BJ (cell line): ENCODE data around the gene PCSK7. TPM values are rescaled to one million over a fixed set of nuclear protein-coding genes. Genes with fewer than 3 reads are reported as not detected.

Source experiments
- CTCF ChIA-PET: fragments of 350-600 bp; formaldehyde crosslinking; extraction: SDS; loops from one replicate; lab custom pipeline; 2021; ENCODE audit warnings: antibody characterized with exemption, inconsistent platforms; lab: Yijun Ruan, JAX
- POLR2A ChIA-PET: fragments of 300-600 bp; sonication (Branson Sonifier 250); formaldehyde crosslinking; extraction: SDS; loops from one replicate; lab custom pipeline; 2021; ENCODE audit warnings: antibody characterized with exemption; lab: Charles Lee
- DNase-seq: peaks from one replicate; pipeline ENCODE4 v3.0.0-alpha.2; 2011; ENCODE audit warnings: low read depth
- H3K27me3 ChIP-seq: 2 replicates; pipeline ENCODE4 v1.6.0; 2011; ENCODE audit warnings: low read length; ENCODE audit not compliant: control insufficient read depth, insufficient read depth
- H3K36me3 ChIP-seq: 2 replicates; pipeline ENCODE4 v1.5.1; 2011; ENCODE audit warnings: low read length; ENCODE audit not compliant: control insufficient read depth, insufficient read depth
- H3K4me3 ChIP-seq: 2 replicates; pipeline ENCODE4 v1.5.1; 2011; ENCODE audit warnings: low read depth, mild to moderate bottlenecking, control low read depth, low read length
- polyA plus RNA-seq: library from polyadenylated mRNA; depleted of rRNA; stranded (reverse); fragments of >200 nt; gene quantifications from 2 replicates; pipeline ENCODE4 v1.2.3, GENCODE V29; 2011
- TF ChIP-seq, protein P1 (sequence below): IDR thresholded peaks from 2 replicates; pipeline ENCODE4 v1.5.1; 2011; ENCODE audit warnings: low read depth, mild to moderate bottlenecking, control low read depth, inconsistent platforms, low read length, moderate library complexity; ENCODE audit not compliant: insufficient read depth

Gene PCSK7
- polyA plus RNA-seq, 1 experiment = 32.8 TPM

DNA sequence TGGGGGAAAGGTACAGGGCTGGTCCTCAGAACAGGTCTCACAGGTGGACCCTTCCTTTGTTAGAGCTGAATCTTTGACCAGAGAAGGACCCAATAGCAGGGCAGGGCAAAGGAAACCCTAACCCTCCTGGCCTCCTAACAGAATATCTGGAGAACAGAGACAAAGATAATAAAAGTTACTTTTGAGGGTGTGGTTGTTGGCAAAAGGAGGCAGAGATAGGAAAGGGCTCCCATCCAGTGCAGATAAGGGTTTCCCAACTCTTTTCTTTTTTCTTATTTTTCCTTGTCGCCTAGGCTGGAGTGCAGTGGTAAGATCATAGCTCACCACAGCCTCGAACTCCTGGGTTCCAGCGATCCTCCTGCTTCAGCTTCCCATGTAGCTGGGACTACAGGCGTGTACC lies 11.9 kb downstream of the PCSK7 start:
- Histone ChIP-seq H3K4me3 (no peak overlapping the region), H3K36me3 (peaks cover 9% of the 10 kb centered on the region), H3K27me3 (no peaks in the 10 kb centered on the region)
- ChIA-PET POLR2A (no interaction called here), CTCF (interaction anchor here (0.5 to 3.1 kb wide), 3 partner anchors 23 to 40 kb away, joined by 4 to 23 read pairs (median 4); partner anchors contain the start of gene SIDT2)
- no peak for DNase-seq
- TF ChIP-seq, protein P1, sequence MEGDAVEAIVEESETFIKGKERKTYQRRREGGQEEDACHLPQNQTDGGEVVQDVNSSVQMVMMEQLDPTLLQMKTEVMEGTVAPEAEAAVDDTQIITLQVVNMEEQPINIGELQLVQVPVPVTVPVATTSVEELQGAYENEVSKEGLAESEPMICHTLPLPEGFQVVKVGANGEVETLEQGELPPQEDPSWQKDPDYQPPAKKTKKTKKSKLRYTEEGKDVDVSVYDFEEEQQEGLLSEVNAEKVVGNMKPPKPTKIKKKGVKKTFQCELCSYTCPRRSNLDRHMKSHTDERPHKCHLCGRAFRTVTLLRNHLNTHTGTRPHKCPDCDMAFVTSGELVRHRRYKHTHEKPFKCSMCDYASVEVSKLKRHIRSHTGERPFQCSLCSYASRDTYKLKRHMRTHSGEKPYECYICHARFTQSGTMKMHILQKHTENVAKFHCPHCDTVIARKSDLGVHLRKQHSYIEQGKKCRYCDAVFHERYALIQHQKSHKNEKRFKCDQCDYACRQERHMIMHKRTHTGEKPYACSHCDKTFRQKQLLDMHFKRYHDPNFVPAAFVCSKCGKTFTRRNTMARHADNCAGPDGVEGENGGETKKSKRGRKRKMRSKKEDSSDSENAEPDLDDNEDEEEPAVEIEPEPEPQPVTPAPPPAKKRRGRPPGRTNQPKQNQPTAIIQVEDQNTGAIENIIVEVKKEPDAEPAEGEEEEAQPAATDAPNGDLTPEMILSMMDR = no peak

DNA sequence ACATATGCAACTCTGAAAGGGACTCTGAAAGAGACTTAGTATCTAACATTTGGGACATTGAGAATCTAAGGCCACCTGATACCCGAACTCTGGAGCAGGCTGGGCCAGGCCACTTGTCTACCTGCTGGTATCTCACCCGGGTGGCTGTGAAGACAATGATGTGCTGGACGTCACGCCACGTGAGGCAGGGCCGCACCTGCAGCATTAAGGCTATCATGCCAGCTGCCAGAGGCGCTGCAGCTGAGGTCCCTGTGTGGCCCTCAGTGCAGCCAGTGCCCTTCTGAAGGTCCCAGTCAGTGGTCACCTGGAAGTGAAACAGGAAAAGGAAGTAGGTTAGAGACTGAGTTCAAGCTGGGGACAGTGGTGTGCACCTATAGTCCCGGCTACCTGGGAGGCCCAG lies 12.4 kb downstream of the PCSK7 start:
- no peak for DNase-seq
- Histone ChIP-seq H3K36me3 (peaks cover 12% of the 10 kb centered on the region), H3K4me3 (no peak overlapping the region), H3K27me3 (no peaks in the 10 kb centered on the region)
- POLR2A ChIA-PET = no interaction called here
- CTCF ChIA-PET = interaction anchor here (0.9 to 3.1 kb wide), 4 partner anchors 9 to 487 kb away, joined by 3 to 23 read pairs (median 5); partner anchors contain the start of gene SIDT2
- TF ChIP-seq, protein P1 = no peak

DNA sequence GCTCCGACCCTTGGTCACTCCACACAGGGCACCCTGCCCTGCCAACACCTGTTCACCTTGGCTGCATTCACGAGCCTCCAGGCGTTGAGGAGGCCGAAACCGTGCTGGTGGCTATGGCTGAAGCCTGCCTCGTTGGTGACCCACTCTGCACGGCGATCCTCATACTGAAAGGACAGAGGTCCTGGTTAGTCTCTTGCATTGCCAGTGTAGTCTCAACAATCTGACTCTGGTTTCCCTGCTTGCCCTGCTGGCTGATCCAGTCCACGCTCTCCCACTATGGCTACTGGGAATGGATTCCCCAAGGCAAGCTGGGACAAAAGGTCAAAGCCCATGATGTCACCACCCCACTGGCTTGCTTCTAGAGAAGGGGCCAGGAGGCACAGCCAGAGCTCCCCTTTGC lies 12.9 kb downstream of the PCSK7 start:
- H3K4me3 ChIP-seq = no peak overlapping the region
- H3K27me3 ChIP-seq = no peaks in the 10 kb centered on the region
- peaks cover 15% of the 10 kb centered on the region for H3K36me3 ChIP-seq
- ChIA-PET CTCF (interaction anchor here (0.9 to 1.3 kb wide), 3 partner anchors 8 to 487 kb away, joined by 3 to 6 read pairs (median 4); no protein-coding TSS in a partner anchor), POLR2A (no interaction called here)
- TF ChIP-seq, protein P1 = no peak
- DNase-seq = no peak

DNA sequence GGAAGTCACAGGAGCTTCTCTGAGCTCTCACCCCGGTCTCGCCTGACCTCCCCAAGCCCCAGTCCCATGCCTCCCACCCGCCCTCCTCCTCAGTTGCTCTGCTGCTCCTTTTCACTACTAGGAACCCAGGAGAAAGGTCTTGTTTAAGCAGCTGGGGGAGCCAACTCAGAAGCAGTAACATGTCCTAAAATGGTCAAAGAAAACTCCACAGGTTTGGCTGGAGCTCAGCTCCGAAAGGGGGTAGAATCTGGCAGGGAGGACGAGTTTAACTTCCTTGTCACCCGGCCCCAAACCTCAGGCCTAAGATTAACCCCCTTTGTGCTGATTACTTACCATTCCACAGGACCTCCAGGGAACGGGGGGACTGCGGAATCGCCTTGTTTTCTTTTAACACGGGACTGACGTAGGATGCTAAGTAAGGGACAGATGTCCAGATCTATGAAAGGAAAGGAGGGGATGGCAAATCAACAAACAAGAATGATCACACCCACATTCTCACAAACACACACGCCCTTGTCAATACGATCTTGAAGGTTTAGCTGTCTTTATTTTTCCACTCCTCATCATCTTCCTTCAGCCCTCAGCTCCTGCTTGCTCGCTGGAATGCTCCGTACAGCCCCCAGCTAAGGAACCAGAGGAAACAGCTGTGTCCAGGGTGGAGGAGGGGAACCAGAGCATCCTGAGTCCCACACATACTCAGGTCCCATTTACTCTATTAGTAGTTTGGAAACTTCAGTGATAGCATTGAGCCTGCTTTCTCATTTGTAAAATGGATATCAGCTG lies 13.5 kb downstream of the PCSK7 start:
- H3K4me3 ChIP-seq = no peak overlapping the region
- CTCF ChIA-PET = interaction anchor here (0.6 to 1.7 kb wide), 6 partner anchors 8 to 486 kb away, joined by 3 to 7 read pairs (median 4); partner anchors contain the start of genes PCSK7 and RNF214
- DNase-seq = no peak

More for the DNA sequence above, 13.5 kb downstream of the PCSK7 start:
- Histone ChIP-seq H3K36me3 (peaks cover 13% of the 10 kb centered on the region), H3K27me3 (no peaks in the 10 kb centered on the region)
- TF ChIP-seq, protein P1 = no peak
- POLR2A ChIA-PET = no interaction called here
